Liver (tissue), 9 donors: ENCODE results near the gene NF1. TPM values are rescaled to one million over a fixed set of nuclear protein-coding genes. Genes with fewer than 3 reads are reported as not detected.

Source experiments
- DNase-seq: peaks from one replicate; pipeline ENCODE4 v3.0.0-alpha.2; 2017; ENCODE audit warnings: low spot score
- H3K27ac ChIP-seq, 2 donors: one replicate each; pipeline ENCODE4 v1.7.0; 2013; ENCODE audit warnings: inconsistent platforms in 2 of 2, low read length in 2 of 2, control low read depth in 1 of 2, low read depth in 1 of 2, mild to moderate bottlenecking in 1 of 2
- H3K27me3 ChIP-seq, 4 donors: one replicate each; pipeline versions ENCODE4 v1.6.1 to v1.7.0; 2013; ENCODE audit warnings: low read length in 3 of 4, inconsistent platforms in 1 of 4, mild to moderate bottlenecking in 1 of 4, moderate library complexity in 1 of 4; ENCODE audit not compliant: control insufficient read depth in 4 of 4, insufficient read depth in 4 of 4
- H3K36me3 ChIP-seq, 4 donors: one replicate each; pipeline versions ENCODE4 v1.6.1 to v1.7.0; 2013; ENCODE audit warnings: low read length in 3 of 4, mild to moderate bottlenecking in 3 of 4, low read depth in 1 of 4, moderate library complexity in 1 of 4; ENCODE audit not compliant: control insufficient read depth in 4 of 4, insufficient read depth in 3 of 4
- H3K4me1 ChIP-seq, 4 donors: one replicate each; pipeline versions ENCODE4 v1.6.1 to v1.7.0; 2013; ENCODE audit warnings: low read length in 3 of 4, mild to moderate bottlenecking in 3 of 4, moderate library complexity in 1 of 4; ENCODE audit not compliant: control insufficient read depth in 4 of 4, insufficient read depth in 4 of 4
- H3K4me3 ChIP-seq, 3 donors: one replicate each; pipeline versions ENCODE4 v1.6.1 to v1.7.0; 2013; ENCODE audit warnings: low read length in 3 of 3, control low read depth in 1 of 3, low read depth in 1 of 3, mild to moderate bottlenecking in 1 of 3
- H3K9ac ChIP-seq, 2 donors: one replicate each; pipeline ENCODE4 v1.7.0; 2013; ENCODE audit warnings: low read length in 2 of 2, mild to moderate bottlenecking in 2 of 2, moderate library complexity in 2 of 2, control low read depth in 1 of 2, low read depth in 1 of 2
- H3K9me3 ChIP-seq, 4 donors: one replicate each; pipeline versions ENCODE4 v1.6.1 to v1.7.0; 2013; ENCODE audit warnings: low read length in 3 of 4; ENCODE audit not compliant: control insufficient read depth in 4 of 4
- ATF3 ChIP-seq: IDR thresholded peaks from 2 replicates; pipeline ENCODE4 v1.6.1; 2016; ENCODE audit warnings: antibody characterized with exemption
- CTCF ChIP-seq: fragments of 150-350 bp; IDR thresholded peaks from 2 replicates; pipeline ENCODE4 v1.5.1; 2017; ENCODE audit warnings: improper control_type of control experiment, low read depth, low read length; ENCODE audit not compliant: missing input control
- EGR1 ChIP-seq, 2 donors: IDR thresholded peaks; 2 replicates each; pipeline ENCODE4 v1.6.1; 2016 to 2018; ENCODE audit warnings: antibody characterized with exemption in 2 of 2, low read depth in 2 of 2
- FOXA2 ChIP-seq: IDR thresholded peaks from 2 replicates; pipeline ENCODE4 v1.6.1; 2016; ENCODE audit warnings: antibody characterized with exemption
- HNF4G ChIP-seq: IDR thresholded peaks from 2 replicates; pipeline ENCODE4 v1.6.1; 2016; ENCODE audit warnings: antibody characterized with exemption
- ZBTB33 ChIP-seq: IDR thresholded peaks from 2 replicates; pipeline ENCODE4 v1.6.1; 2016; ENCODE audit warnings: antibody characterized with exemption
- WGBS: extraction: QIAGEN DNeasy Blood & Tissue Kit; methylation state at CpG from one replicate; pipeline ENCODE4 v1.1.7; 2013; 5-methylcytosine and 5-hydroxymethylcytosine counted together
- polyA plus RNA-seq, 2 donors: library from polyadenylated mRNA; stranded (reverse) in 1 of 2; unstranded in 1 of 2; fragments of 200-250 nt in 1 of 2; fragments of >200 nt in 1 of 2; fragmentation: Nextera tagmentation in 1 of 2; extraction: Ambion mirVana in 1 of 2; gene quantifications; one replicate each; pipeline versions ENCODE4 v1.2.1 to v1.2.3, GENCODE V29; 2013 to 2015
- total RNA-seq, 2 donors: library from RNA; depleted of rRNA; stranded (reverse); fragments of >200 nt; gene quantifications; one replicate each; pipeline ENCODE4 v1.2.3, GENCODE V29; 2014
- donor health status: healthy.
- donor health status: healthy.
- donor health status: healthy.
- donor health status: healthy.
- donor health status: healthy.

Gene NF1
- total and polyA plus RNA-seq, 4 donors = 4.6 to 42.6 (median 13.5) TPM

- peaks cover 0 to 5% (median 3%) of the 10 kb centered on the region in 4 donors for H3K27me3 ChIP-seq
- H3K4me3 ChIP-seq = peak overlapping the region in 1 of 3 donors; percentile 56
These were observed 296.1 kb downstream of the NF1 start for GRCh38 chr17:31390748-31391495.

GRCh38 chr17:31391496-31391949 is 296.7 kb downstream of the NF1 start, which contains the start of gene RAB11FIP4:
Gene RAB11FIP4, plus strand, starts transcription at chr17:31391675. Its CDS starts 178 bp downstream, at chr17:31391853.
- TF ChIP-seq CTCF = no peak
- no peak for TF ChIP-seq HNF4G
- Histone ChIP-seq H3K27ac (no peak within 1 kb of the TSS), H3K27me3 (peaks cover 0 to 5% (median 3%) of the 10 kb centered on the region in 4 donors), H3K9me3 (no peaks in the 10 kb centered on the region), H3K4me3 (peak within 1 kb of the TSS in 1 of 3 donors; percentile 56), H3K4me1 (peaks cover 0 to 10% (median 2%) of the 10 kb centered on the region in 4 donors), H3K36me3 (no peaks in the 10 kb centered on the region), H3K9ac (no peak within 1 kb of the TSS)
- no peak for DNase-seq
- WGBS = 2% methylated on average over 65 of the region's 69 CpGs

More at GRCh38 chr17:31390748-31391495, 296.1 kb downstream of the NF1 start:
- no peak overlapping the region for H3K27ac ChIP-seq
- peaks cover 0 to 10% (median 2%) of the 10 kb centered on the region in 4 donors for H3K4me1 ChIP-seq
- no peak overlapping the region for H3K9ac ChIP-seq
- DNase-seq = no peak
- no peak for TF ChIP-seq ZBTB33
- 14% methylated on average over 56 of the region's 56 CpGs for WGBS
- no peaks in the 10 kb centered on the region for H3K36me3 ChIP-seq
- no peaks in the 10 kb centered on the region for H3K9me3 ChIP-seq

GRCh38 chr17:31392002-31392855 is 297.5 kb downstream of the NF1 start:
- no peak for DNase-seq
- Histone ChIP-seq H3K4me1 (peaks cover 0 to 10% (median 2%) of the 10 kb centered on the region in 4 donors), H3K4me3 (peak overlapping the region in 1 of 3 donors; percentile 56), H3K27me3 (peaks cover 0 to 5% (median 3%) of the 10 kb centered on the region in 4 donors), H3K9me3 (no peaks in the 10 kb centered on the region), H3K36me3 (no peaks in the 10 kb centered on the region), H3K27ac (no peak overlapping the region), H3K9ac (no peak overlapping the region)
- WGBS = 24% methylated on average over 52 of the region's 52 CpGs
- no peak for TF ChIP-seq ATF3
- no peak for TF ChIP-seq FOXA2
- TF ChIP-seq CTCF = no peak
- TF ChIP-seq EGR1 (IDR thresholded peaks at IDR 0.05; ENCODE audit: low read depth in 2 of 2) = no peak
